ENCODE results near the gene M1AP. TPM values are rescaled to one million over a fixed set of nuclear protein-coding genes. Genes with fewer than 3 reads are reported as not detected.
A peak's percentile ranks its signal among the peaks of the same experiment; 100 is the strongest.

The M1AP gene
- total and polyA plus RNA-seq, 2 experiments from 2014 or later: not detected

- no peaks in the 10 kb centered on the region for H3K27me3 ChIP-seq
- no peak overlapping the region for H3K27ac ChIP-seq
- peaks cover 19% of the 10 kb centered on the region for H3K36me3 ChIP-seq
Observed at GRCh38 chr2:74530239-74531187, 117.6 kb downstream of the M1AP start.

DNA sequence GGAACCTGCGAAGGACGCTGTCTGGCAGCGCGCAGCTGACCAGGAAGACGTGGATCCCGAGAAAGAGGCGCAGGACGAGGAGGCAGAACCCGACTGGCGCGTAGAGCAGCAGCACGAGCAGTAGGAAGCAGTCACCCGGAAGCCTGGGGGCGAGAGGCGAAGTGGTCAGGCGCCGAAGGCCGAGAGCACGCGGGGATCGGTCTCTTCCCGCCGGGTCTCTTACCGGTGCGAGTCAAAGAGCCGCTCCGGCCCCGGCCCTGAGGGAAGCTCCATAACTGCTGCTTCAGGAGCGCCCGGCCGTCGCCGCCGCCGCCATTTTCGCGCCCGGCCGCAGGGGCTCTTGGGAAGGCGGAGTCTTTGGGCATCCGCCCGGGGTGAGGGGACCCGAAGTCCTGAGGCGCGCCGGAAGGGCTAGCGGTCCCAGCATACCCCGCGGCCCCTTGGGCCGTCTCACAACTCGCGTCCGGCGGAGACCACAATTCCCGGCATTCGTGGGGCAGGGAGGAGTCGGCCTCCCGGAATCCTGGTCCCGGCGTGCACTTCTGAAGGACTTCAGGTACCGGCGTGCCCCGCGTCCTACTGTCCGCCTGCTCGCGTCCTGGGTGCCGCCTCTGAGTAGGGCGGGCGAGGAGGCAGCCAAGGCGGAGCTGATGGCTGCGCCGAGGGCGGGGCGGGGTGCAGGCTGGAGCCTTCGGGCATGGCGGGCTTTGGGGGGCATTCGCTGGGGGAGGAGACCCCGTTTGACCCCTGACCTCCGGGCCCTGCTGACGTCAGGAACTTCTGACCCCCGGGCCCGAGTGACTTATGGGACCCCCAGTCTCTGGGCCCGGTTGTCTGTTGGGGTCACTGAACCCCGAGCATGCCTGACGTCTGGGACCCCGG is 118.5 kb downstream of the M1AP start, which contains the start of the genes AUP1 and HTRA2:
TSS of gene AUP1 (minus strand) at position 350 of the 882 bp plus-strand sequence. CDS start at position 273, 77 bp downstream.
TSS of gene HTRA2 (plus strand) at position 577 of the 882 bp plus-strand sequence. CDS start at position 651, 74 bp downstream.
- H3K36me3 ChIP-seq: peaks cover 19% of the 10 kb centered on the region
- no peaks in the 10 kb centered on the region for H3K9me3 ChIP-seq (ENCODE audit: low read depth)
- peak within 1 kb of the TSS; percentile 82 for H3K4me3 ChIP-seq
- no peaks in the 10 kb centered on the region for H3K27me3 ChIP-seq
- peaks cover 9% of the 10 kb centered on the region for H3K4me1 ChIP-seq (ENCODE audit: low read depth)
- TF ChIP-seq CTCF (IDR thresholded peaks at IDR 0.05; ENCODE audit: low read depth, low read length): no peak
- DNase-seq (ENCODE audit: low read depth in 1 of 2, low spot score in 1 of 2): peak; percentile 100
- H3K27ac ChIP-seq: peak within 1 kb of the TSS; percentile 84

More at GRCh38 chr2:74530239-74531187, 117.6 kb downstream of the M1AP start:
- H3K9me3 ChIP-seq (ENCODE audit: low read depth): no peaks in the 10 kb centered on the region
- no peak for TF ChIP-seq CTCF (IDR thresholded peaks at IDR 0.05; ENCODE audit: low read depth, low read length)
- H3K4me3 ChIP-seq: peak overlapping the region; percentile 82
- peak; percentile 44 to 54 for DNase-seq (ENCODE audit: low read depth in 1 of 2, low spot score in 1 of 2)
- H3K4me1 ChIP-seq (ENCODE audit: low read depth): peaks cover 9% of the 10 kb centered on the region

- no peak for TF ChIP-seq CTCF (IDR thresholded peaks at IDR 0.05; ENCODE audit: low read depth, low read length)
- peaks cover 19% of the 10 kb centered on the region for H3K36me3 ChIP-seq
- H3K27me3 ChIP-seq: peaks cover 6% of the 10 kb centered on the region
- no peak for DNase-seq (ENCODE audit: low read depth in 1 of 2, low spot score in 1 of 2)
- H3K27ac ChIP-seq: peak overlapping the region; percentile 84
- H3K4me3 ChIP-seq: peak overlapping the region; percentile 82
- H3K4me1 ChIP-seq (ENCODE audit: low read depth): peaks cover 9% of the 10 kb centered on the region
- H3K9me3 ChIP-seq (ENCODE audit: low read depth): no peaks in the 10 kb centered on the region
Observed at GRCh38 chr2:74528600-74529356, 119.4 kb downstream of the M1AP start.

DNA sequence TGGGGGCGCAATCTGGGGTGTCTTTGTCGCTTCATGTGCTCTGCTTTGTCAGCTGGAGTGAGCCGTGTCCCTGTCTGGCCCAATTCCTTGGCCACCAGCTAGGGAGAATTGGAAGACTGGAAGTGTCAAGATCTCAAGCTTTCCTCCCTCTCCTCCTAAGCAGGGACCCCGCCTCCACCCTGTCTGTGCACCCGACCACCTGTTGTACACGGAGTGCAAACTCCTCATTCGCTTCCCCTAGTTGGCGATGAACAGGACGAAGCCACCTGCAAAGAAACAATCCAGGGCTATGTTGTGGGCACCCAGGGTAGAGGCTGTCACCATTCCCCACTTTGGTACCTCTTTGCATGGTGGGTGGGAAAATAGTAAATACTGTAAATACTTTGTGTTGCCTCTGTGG is 120.4 kb downstream of the M1AP start:
- Histone ChIP-seq H3K36me3 (peaks cover 16% of the 10 kb centered on the region), H3K27ac (no peak overlapping the region), H3K27me3 (peaks cover 16% of the 10 kb centered on the region), H3K4me1 (ENCODE audit: low read depth) (peaks cover 9% of the 10 kb centered on the region), H3K9me3 (ENCODE audit: low read depth) (no peaks in the 10 kb centered on the region), H3K4me3 (no peak overlapping the region)
- TF ChIP-seq CTCF (IDR thresholded peaks at IDR 0.05; ENCODE audit: low read depth, low read length): no peak
- DNase-seq (ENCODE audit: low read depth in 1 of 2, low spot score in 1 of 2): no peak
